HepG2 (cell line): Measurements from ENCODE around the gene CFAP221.

Experiments used
- RXRA ChIP-seq: sonication (generic); formaldehyde crosslinking; IDR thresholded peaks from 2 replicates; pipeline ENCODE4 v1.5.1; 2020; ENCODE audit warnings: missing genetic modification reagents
- ZNF317 ChIP-seq: sonication (generic); formaldehyde crosslinking; IDR thresholded peaks from 2 replicates; pipeline ENCODE4 v1.5.0; 2020; ENCODE audit warnings: mild to moderate bottlenecking, missing genetic modification reagents
- ZNF83 ChIP-seq: sonication (generic); formaldehyde crosslinking; IDR thresholded peaks from 2 replicates; pipeline ENCODE4 v1.4.0; 2020; ENCODE audit warnings: missing genetic modification reagents, mild to moderate bottlenecking, borderline replicate concordance

- TF ChIP-seq RXRA (CRISPR knock-in tag) (no peak), ZNF83 (no peak), ZNF317 (CRISPR knock-in tag) (no peak)
These were observed 2.8 kb upstream of the CFAP221 start for GRCh38 chr2:119541476-119541875.
